GM18861 (cell line): ENCODE data around the gene SMARCE1.

Experiments used
- ATAC-seq: cut with Tn5 transposase; IDR thresholded peaks from one replicate; pipeline ENCODE4 v1.9.1; 2021; ENCODE audit not compliant: unreplicated experiment

Gene SMARCE1

DNA sequence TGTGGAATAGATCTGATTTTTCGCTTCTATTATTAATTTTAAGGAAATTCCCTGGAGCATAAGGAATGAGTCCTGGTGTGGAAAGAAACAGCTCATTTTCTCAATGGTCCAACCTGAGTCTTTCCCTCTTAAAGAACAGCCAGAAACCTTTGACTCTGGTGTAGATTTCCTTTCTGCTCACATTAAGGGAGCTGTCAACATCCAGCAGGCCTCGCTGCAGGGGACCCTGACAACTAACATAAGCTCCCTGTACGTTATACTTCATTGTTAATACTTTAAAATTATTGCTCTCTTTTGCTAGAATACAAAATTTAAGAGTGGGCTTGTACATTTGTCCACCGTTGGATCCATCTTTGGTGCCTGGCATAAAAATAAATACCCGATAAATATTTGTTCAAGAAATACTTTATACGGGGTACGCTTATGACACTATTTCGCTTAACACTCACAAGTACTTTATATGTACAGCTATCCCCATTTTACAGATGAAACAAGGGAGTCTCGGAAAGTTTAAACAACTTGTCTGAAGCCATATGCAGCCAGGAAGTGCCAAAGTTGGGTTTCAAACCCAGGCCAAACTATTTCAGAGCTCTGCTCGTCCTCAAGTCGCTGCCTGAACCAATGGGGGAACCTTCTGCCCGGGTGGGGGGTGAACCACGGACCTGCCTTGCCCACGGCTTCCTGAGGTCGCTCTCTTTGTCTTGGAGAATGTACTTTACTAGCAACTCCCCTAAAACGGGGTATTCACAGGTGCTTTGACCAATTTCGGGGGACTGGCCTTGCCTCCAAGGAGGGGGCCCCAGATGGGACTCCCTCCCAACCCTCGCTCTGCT lies 611 bp downstream of the SMARCE1 start:
- no peak for ATAC-seq

DNA sequence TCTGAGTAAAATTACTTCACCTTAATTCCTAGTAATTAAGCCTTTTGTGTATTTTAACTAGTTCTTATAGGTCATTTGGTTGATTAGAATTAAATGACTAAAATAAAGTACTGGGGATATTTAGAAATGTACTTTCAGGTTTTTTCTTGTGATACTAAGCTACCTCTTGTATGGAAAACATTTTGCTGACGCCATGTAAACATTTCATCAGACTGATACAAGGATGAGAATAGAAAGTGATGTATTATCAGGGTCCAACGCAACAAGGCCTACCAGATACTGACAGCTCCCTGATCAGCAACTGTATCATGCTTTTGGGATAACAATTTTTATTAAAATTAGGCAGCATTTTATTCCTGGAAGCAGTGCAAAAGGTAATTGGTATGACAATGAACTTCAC lies 1.7 kb downstream of the SMARCE1 start:
- no peak for ATAC-seq

GRCh38 chr17:40645291-40645690 lies 2.3 kb downstream of the SMARCE1 start:
- no peak for ATAC-seq

GRCh38 chr17:40637931-40638330 lies 9.7 kb downstream of the SMARCE1 start:
- ATAC-seq, result no peak

DNA sequence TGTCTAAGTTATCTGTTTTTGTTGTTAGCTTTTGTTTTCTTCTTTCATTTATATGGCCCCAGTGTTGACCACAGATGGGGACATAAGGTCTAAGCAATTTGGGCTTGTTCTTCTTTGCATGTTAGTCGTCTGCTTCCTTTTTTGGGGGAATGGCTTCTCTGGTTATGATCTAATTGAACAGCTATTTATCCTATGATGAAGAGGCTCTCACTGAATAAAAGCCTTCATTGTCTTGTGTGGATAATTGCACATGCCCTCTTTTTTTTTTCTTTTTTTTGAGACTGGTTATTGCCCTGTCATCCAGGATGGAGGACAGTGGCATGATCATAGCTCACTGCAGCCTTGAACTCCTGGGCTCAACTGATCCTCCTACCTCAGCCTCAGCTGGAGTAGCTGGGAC lies 13.7 kb downstream of the SMARCE1 start:
- ATAC-seq, result no peak

DNA sequence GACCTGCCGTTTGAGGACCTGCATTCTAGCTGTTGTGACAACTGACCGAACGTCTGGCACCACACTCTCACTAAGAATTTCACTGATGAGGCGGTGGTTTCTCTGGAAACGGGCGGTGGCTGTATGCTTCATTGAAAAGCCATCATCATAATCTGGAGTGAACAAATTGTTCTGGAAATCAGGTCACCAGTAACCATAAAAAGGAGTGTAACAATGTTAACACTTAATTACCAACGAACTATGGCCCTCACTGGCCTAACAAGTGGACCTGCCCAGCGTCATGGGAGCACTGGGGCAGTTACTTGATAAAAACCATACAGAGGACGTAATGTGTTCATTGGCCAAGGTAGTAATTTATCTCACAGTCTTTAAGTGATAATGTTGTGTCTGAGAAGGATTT lies 15.4 kb downstream of the SMARCE1 start:
- no peak for ATAC-seq

DNA sequence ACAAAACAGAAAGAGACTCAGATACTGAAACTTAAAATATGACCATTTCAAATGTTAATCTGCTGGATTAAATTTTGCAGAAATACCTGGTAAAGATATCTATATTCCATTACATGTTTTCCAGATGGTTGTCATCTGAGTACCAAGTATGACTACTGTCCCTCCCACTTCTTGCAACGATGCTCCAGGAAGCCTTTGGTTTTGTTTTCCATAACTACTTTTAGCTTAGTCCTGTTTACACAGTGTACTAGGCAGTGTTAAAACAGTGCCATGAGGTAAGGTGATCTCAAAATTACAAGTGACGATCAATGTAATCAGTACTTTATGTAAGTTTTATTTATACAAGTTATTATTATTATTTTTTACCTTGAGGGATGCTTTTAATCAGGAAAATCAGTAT lies 17.8 kb downstream of the SMARCE1 start:
- ATAC-seq, result no peak

DNA sequence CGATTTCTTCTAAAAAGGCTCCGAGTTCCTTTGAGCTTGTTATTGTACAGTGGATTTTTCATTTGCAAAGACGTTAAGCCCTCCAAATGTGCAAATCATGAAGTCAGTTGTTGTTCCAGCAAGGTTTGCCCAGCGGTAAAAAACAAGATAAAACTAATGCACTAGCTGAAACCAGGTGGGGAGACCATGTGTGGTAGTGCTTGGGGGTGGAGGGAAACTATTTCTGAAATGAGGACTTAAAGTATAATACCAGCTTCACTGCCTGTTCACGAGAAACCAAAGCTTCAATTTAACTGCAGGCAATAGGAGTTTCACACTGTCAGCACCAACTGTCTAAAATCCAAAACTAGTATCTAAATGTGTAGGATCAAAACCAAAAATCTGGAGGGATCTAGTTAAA lies 22.3 kb downstream of the SMARCE1 start:
- ATAC-seq, result no peak

DNA sequence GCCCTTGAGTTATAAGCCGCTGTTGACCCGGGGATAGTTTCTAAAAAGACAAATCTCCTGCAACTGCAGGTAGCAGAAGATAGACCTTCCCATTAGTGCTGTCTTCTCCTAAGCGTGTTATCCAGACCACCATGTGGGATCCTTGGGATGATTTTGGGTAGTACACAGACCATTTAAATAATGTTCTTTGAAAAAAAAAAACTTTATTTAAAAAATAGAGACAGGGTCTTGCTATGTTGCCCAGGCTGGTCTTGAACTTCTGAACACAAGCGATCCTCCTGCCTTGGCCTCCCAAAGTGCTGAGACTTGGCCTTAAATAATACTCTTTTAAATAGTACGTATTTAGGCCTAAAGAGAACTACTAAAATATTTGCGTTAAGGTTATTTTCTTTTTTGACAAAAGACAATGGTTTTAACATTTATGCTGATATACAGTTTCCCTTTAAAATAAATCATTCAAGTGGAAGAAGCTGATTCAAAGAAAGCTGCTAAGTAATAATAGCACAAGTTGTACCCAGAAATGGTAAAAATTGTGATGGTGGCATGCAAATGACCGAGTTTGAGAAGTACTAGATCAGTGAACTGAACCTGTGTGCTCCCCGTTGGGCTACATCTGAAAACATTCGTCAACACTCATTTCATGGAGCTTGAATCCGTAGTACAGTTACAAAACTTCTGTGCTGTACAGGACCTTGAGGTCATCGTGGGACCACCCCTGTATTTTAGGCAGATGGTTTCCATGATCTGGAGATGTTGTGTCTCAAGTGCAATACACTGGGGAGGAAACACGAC lies 24.0 kb downstream of the SMARCE1 start:
- ATAC-seq, result no peak

DNA sequence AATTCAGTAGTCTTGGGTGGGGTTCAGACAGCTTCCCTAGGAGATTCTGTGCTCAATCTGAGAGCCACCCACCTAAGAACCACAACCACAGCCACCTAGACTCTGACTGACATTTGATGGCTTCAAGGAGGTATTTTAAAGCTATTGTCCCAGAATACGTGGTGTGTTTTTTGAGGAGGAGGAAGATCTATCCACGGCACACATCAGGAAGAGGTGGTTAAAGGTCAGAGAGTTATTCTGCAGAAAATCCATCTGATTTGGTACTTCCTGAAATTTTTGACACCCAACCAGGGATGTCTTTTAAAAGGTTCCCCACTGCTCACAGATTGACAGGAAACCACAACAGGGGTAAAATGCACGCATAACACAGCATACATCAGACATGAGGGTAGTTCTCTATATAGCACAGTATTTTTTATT lies 25.1 kb downstream of the SMARCE1 start:
- no peak for ATAC-seq

DNA sequence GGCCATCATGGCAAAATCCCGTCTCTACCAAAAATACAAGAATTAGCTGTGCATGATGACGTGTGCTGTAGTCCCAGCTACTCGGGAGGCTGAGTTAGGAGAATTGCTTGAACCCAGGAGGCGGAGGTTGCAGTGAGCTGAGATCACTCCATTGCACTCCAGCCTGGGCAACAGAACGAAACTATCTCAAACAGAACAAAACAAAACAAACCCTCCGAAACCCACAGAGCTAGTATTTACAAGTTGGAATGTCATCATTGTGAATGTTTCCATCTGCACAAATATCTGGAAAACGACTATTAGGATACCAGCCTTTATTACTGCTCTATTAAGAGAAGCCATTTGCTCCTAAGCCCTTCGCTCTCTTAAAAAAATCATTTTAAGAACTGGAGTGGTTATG lies 26.0 kb downstream of the SMARCE1 start:
- no peak for ATAC-seq

DNA sequence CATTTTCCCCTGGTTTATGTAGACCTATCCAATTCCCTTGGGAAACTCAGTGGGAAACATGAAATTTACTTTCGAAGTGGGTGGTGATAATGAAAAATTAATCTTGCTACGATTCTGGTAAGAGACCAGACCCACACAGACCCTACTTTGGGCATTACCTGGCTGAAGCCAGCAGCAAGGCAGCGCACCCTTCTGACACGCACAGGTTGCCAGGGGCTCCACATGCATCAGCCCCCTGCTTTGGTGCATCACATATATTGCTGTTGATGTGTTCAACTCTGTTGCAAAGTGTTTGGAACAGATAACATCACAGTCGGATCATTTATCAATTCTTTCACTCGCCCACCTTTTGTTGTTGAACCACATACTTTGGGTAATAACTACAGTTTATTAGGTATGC lies 26.6 kb downstream of the SMARCE1 start:
- ATAC-seq, result no peak

GRCh38 chr17:40618754-40619625 lies 28.6 kb downstream of the SMARCE1 start:
- no peak for ATAC-seq

DNA sequence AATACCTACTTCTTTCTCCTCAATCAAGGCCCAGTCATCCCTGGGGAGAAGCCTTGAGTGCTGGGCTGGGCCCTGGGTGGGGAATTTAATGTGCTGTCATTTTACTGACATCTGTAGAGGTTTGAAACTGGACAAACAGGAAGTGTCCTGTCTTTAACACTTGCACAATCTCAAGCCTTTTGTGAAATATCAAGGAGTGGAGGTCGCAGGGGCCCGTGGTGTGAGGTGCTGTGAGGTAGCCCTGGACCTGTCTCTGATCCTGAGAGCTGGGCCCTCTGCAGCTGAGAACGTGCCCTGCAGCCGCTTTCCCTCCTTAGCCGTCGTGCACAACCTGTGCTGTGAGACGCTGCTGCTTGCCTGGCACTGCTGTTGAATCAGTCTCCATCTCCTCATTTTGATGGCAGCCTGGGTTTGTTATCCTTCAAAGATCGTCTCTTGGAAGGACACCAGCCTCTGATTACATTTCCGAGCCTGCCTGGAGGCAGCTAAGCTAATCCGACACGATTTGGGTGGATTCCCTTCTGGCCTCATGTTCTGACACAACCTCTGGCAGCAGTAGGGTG lies 29.9 kb downstream of the SMARCE1 start:
- no peak for ATAC-seq

GRCh38 chr17:40616592-40616991 lies 31.0 kb downstream of the SMARCE1 start:
- no peak for ATAC-seq

DNA sequence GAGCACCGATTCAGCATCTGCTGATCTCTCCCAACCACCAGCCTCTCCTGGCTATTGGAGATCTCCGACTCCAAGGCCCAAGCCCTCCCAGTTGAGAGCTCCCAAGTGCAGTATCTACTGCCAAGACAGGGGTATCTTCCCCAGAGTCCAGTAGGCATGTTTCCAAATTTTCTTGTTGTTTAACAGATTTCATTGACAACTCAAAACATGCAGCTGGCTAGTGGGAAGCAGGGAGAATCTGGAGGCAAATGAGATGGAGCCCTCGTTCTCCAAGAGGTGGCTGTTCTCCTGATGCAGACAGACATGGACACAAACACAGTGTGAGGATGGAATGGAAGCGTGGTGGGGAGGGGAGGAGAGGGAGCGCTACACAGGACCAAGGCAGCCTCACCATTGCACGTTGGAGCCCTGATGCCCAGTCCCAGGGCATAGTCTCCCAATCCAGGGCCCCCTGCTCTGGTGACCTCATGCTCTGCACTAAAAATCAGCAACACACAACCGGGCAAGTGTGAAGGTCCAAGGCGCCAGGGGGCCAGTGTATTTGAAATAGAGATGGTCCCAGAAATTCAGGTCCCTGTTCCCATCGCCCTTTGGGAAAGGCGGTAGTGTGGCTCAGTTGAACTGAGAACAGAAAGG lies 31.7 kb downstream of the SMARCE1 start:
- ATAC-seq, result no peak

DNA sequence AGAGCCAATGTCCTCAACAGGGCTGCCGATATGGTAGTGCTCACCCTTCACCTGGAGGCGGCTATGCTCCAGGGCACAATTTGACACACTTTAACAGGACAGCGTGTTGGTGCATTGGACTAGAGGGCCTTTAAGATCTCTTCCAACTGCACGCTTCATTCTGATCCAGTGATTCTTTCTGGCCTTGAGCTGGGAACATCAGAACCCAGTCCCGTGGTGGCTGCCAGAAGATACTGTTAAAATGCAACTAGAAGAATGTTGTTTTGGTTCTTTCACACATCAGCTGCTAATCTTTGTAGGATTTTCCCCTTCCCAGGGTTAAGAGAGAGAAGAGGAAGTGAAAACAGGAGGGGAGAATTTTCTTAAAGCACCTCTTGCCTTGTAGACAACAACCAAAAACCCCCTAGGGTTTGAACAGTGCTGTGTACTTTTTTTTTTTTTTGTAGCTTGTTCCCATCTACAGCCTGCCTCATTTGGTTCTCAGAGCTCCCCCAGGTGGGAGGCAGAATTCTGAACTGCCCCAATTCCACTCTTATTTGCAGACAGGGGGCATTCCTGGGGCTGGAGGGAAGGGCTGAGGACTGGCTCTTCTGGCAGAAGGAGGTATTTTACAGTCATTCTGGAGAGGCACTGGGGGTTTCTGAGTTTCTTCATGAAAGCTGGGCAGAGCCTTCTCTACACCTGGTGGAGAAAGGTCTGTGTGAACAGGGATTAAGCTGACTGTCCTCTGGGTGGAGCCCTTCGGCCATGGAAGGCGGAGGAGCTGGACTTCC lies 32.4 kb downstream of the SMARCE1 start:
- peak; percentile 68 for ATAC-seq

DNA sequence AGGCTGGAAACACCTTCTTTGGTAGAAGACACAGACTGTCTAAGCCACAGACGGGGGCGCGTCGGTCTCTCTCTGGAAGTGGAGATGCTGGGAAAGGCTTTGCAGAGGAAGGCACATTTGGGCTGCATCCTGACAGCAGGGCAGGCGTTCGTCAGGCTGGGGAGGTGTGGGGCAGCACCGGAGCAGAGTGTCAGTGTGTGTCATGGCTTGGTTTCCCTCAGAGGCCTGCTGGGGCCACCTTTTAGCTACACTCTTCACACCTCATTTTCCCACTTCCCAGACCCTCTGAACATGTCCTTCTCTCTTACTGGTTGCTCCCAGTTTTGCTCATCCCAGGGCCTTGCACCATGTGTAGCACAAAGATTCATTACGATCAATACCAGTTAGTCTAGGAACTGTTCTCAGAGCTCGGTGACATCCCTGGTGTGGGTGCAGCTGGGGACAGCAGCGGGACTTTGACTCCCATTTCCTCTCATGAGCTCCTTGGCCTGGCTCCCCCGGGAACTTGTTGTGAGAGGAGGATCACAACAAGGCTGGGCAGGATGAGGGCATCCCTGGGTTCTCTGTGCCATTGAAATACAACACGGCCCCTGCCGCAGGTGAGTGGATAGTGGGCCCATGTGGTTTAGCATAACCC lies 33.1 kb downstream of the SMARCE1 start:
- no peak for ATAC-seq

- no peak for ATAC-seq
Observed at GRCh38 chr17:40613467-40614154, 34.0 kb downstream of the SMARCE1 start.
